Vagina (tissue), 2 donors: ENCODE measurements around the gene SDC3.

Source experiments
- CTCF ChIP-seq, 3 experiments: fragments of 450-650 bp in 2 of 3; fragments of 200-600 bp in 1 of 3; sonication (generic) in 1 of 3; IDR thresholded peaks; one replicate each; pipeline ENCODE4 v1.5.1; 2017 to 2019; ENCODE audit warnings: antibody characterized with exemption in 3 of 3, mild to moderate bottlenecking in 2 of 3, moderate library complexity in 2 of 3
- POLR2A ChIP-seq, 2 donors: fragments of 450-650 bp; IDR thresholded peaks; one replicate each; pipeline ENCODE4 v1.6.1; 2017; ENCODE audit warnings: antibody characterized with exemption in 2 of 2, mild to moderate bottlenecking in 2 of 2, moderate library complexity in 2 of 2
- POLR2AphosphoS5 ChIP-seq, 2 donors: sonication (generic); formaldehyde crosslinking; IDR thresholded peaks; one replicate each; pipeline ENCODE4 v1.9.0; 2017; ENCODE audit warnings: antibody characterized with exemption in 2 of 2, mild to moderate bottlenecking in 2 of 2, low read depth in 1 of 2; ENCODE audit not compliant: insufficient read depth in 1 of 2

GRCh38 chr1:30860320-30860652 lies 48.3 kb downstream of the SDC3 start:
- TF ChIP-seq POLR2AphosphoS5 (IDR thresholded peaks at IDR 0.05; ENCODE audit: insufficient read depth in 1 of 2, low read depth in 1 of 2) (no peak), CTCF (IDR thresholded peaks at IDR 0.05) (no peak), POLR2A (IDR thresholded peaks at IDR 0.05) (no peak)
